GM12878 (cell line): ENCODE measurements around the gene ZNF396. TPM values are rescaled to one million over a fixed set of nuclear protein-coding genes. Genes with fewer than 3 reads are reported as not detected.

Experiments used
- ATAC-seq: fragments of 200-7000 bp; cut with Tn5 transposase; 3 replicates; pipeline ENCODE4 v1.9.1; 2020; ENCODE audit warnings: mild to moderate bottlenecking, moderate library complexity
- BruUV-seq: library from RNA; stranded (reverse); fragments of 400-500 nt; replicated peaks from 2 replicates; lab custom pipeline; 2021; lab: Mats Ljungman, UMichigan
- CTCF ChIA-PET: fragments of 300-600 bp; sonication (Branson Sonifier 250); formaldehyde crosslinking; extraction: SDS; loops from one replicate; lab custom pipeline; 2021; ENCODE audit warnings: inconsistent platforms; lab: Yijun Ruan, JAX
- POLR2A ChIA-PET: fragments of 350-600 bp; formaldehyde crosslinking; extraction: SDS; loops from one replicate; lab custom pipeline; 2021; ENCODE audit warnings: inconsistent platforms; lab: Charles Lee
- RAD21 ChIA-PET: fragments of 300-600 bp; sonication (Branson Sonifier 250); formaldehyde crosslinking; loops from one replicate; lab custom pipeline; 2023; ENCODE audit warnings: antibody characterized with exemption; ENCODE audit not compliant: unreplicated experiment; lab: Charles Lee
- SMC1A ChIA-PET: fragments of 300-600 bp; sonication (Branson Sonifier 250); formaldehyde crosslinking; loops from one replicate; lab custom pipeline; 2023; ENCODE audit not compliant: unreplicated experiment, uncharacterized antibody; lab: Charles Lee
- DNase-seq: peaks from one replicate; pipeline ENCODE4 v3.0.0-alpha.2; 2011; ENCODE audit warnings: low read depth, low spot score
- FAIRE-seq: peaks from 3 replicates; lab custom pipeline; 2011; peaks lifted over from hg19 to GRCh38; lab: Jason Lieb, UNC
- H2AFZ ChIP-seq: 2 replicates; pipeline ENCODE4 v1.6.0; 2011; ENCODE audit warnings: low read depth, low read length, control low read depth; ENCODE audit not compliant: control insufficient read depth
- H3K27ac ChIP-seq: 2 replicates; pipeline ENCODE4 v1.5.1; 2011; ENCODE audit warnings: control low read depth; ENCODE audit not compliant: control insufficient read depth, insufficient read depth
- H3K27me3 ChIP-seq, 2 experiments: replicated peaks in 1 of 2; 2 replicates each; pipeline versions ENCODE4 v1.6.0 to v1.6.1; 2011; ENCODE audit warnings: low read length in 1 of 2; ENCODE audit not compliant: control insufficient read depth in 2 of 2, insufficient read depth in 2 of 2
- H3K36me3 ChIP-seq, 2 experiments: 2 replicates each; pipeline ENCODE4 v1.5.1; 2011; ENCODE audit warnings: low read length in 1 of 2; ENCODE audit not compliant: control insufficient read depth in 2 of 2, insufficient read depth in 2 of 2
- H3K4me1 ChIP-seq: 2 replicates; pipeline ENCODE4 v1.6.1; 2011; ENCODE audit warnings: mild to moderate bottlenecking, low read length, moderate library complexity, mixed read lengths; ENCODE audit not compliant: control insufficient read depth, insufficient read depth
- H3K4me2 ChIP-seq: 2 replicates; pipeline ENCODE4 v1.6.0; 2011; ENCODE audit warnings: control low read depth; ENCODE audit not compliant: control insufficient read depth, insufficient read depth
- H3K4me3 ChIP-seq: fragments of 200-600 bp; sonication (generic); 2 replicates; pipeline ENCODE4 v1.5.1; 2016
- H3K79me2 ChIP-seq: 2 replicates; pipeline ENCODE4 v1.6.0; 2011; ENCODE audit warnings: low read length; ENCODE audit not compliant: control insufficient read depth, insufficient read depth
- H3K9ac ChIP-seq: 2 replicates; pipeline ENCODE4 v1.8.0; 2011; ENCODE audit warnings: low read length, control low read depth, mixed read lengths; ENCODE audit not compliant: control insufficient read depth, insufficient read depth
- H3K9me3 ChIP-seq: replicated peaks from 3 replicates; pipeline ENCODE4 v1.5.1; 2011; ENCODE audit warnings: mild to moderate bottlenecking, low read length; ENCODE audit not compliant: control insufficient read depth, insufficient read depth
- H4K20me1 ChIP-seq: 2 replicates; pipeline ENCODE4 v1.6.0; 2011; ENCODE audit not compliant: control insufficient read depth, insufficient read depth
- EED ChIP-seq: sonication (generic); IDR thresholded peaks from 2 replicates; pipeline ENCODE4 v1.6.1; 2016; ENCODE audit warnings: antibody characterized with exemption, low read depth
- IRF4 ChIP-seq: IDR thresholded peaks from 2 replicates; pipeline ENCODE4 v1.6.1; 2011; ENCODE audit warnings: low read depth, low read length
- RAD21 ChIP-seq: IDR thresholded peaks from 2 replicates; pipeline ENCODE4 v1.6.1; 2011; ENCODE audit warnings: mild to moderate bottlenecking, low read depth, low read length, moderate library complexity; ENCODE audit not compliant: insufficient read depth
- RUNX3 ChIP-seq: IDR thresholded peaks from 2 replicates; pipeline ENCODE4 v1.6.1; 2012; ENCODE audit warnings: low read length, inconsistent platforms
- SMC3 ChIP-seq: IDR thresholded peaks from 2 replicates; pipeline ENCODE4 v1.6.1; 2011; ENCODE audit warnings: low read length, improper control_type of control experiment, borderline replicate concordance
- YY1 ChIP-seq: IDR thresholded peaks from 2 replicates; pipeline ENCODE4 v1.6.1; 2011; ENCODE audit warnings: low read depth, mild to moderate bottlenecking, low read length
- WGBS: methylation state at CpG from one replicate; pipeline ENCODE4 v1.1.6; 2016; ENCODE audit warnings: low lambda C conversion rate; ENCODE audit not compliant: insufficient replicate concordance, insufficient coverage; ENCODE audit errors: missing lambda C conversion rate; 5-methylcytosine and 5-hydroxymethylcytosine counted together
- in situ Hi-C: fragments of 300-500 bp; cut with MboI; formaldehyde crosslinking; loops from 9 replicates; pipeline ENCODE4 v1.14.3; 2018; ENCODE audit warnings: mixed read lengths
- intact Hi-C: fragments of 100-400 bp; cut with micrococcal nuclease; formaldehyde crosslinking; loops from one replicate; pipeline ENCODE4 v1.14.2; 2022; ENCODE audit not compliant: unreplicated experiment
- polyA plus RNA-seq, 11 experiments: library from polyadenylated mRNA; depleted of rRNA in 4 of 11; unstranded in 6 of 11; stranded (reverse) in 5 of 11; fragments of >200 nt; fragmentation: Nextera tagmentation in 4 of 11; fragmentation: Illumina TruSeq in 1 of 11; extraction: Ambion mirVana in 4 of 11; extraction: Trizol in 1 of 11; gene quantifications; 1 replicate in 1 of 11; 2 replicates in 10 of 11; pipeline versions ENCODE4 v1.2.1 to v1.2.3, GENCODE V29; 2011 to 2016; ENCODE audit warnings: inconsistent platforms in 2 of 11, missing spikeins in 2 of 11, low read depth in 1 of 11
- total RNA-seq, 4 experiments: library from RNA; depleted of rRNA in 3 of 4; stranded (reverse); fragments of >200 nt in 3 of 4; fragmentation: Illumina TruSeq in 1 of 4; extraction: Trizol in 1 of 4; gene quantifications; 2 replicates each; pipeline versions ENCODE4 v1.2.1 to v1.2.3, GENCODE V29; 2013 to 2021
- TF ChIP-seq, protein P1 (sequence below), 3 experiments: IDR thresholded peaks in 2 of 3; conservative IDR thresholded peaks in 1 of 3; 2 replicates each; pipeline ENCODE4 v1.5.1; 2011; ENCODE audit warnings: low read depth in 3 of 3, low read length in 3 of 3, mild to moderate bottlenecking in 3 of 3, control low read depth in 2 of 3, moderate library complexity in 2 of 3, inconsistent platforms in 1 of 3, mixed read lengths in 1 of 3; ENCODE audit not compliant: control insufficient read depth in 2 of 3, insufficient read depth in 1 of 3; ENCODE audit errors: extremely low read depth in 1 of 3
- TF ChIP-seq, protein P2 (sequence below): fragments of 450-650 bp; IDR thresholded peaks from 2 replicates; pipeline ENCODE4 v1.6.1; 2016; ENCODE audit warnings: mild to moderate bottlenecking
- TF ChIP-seq, protein P3 (sequence below): IDR thresholded peaks from 2 replicates; pipeline ENCODE4 v1.6.1; 2011; ENCODE audit warnings: borderline replicate concordance, low read depth, mild to moderate bottlenecking, moderate library complexity, mixed read lengths, low read length; ENCODE audit not compliant: insufficient read depth; ENCODE audit errors: extremely low read length

Gene ZNF396
- total and polyA plus RNA-seq, 10 of the 15 experiments (the other 5 are each of a cell fraction or from before 2014, with no cell fraction given), result 0.14 to 0.79 (median 0.47) TPM

DNA sequence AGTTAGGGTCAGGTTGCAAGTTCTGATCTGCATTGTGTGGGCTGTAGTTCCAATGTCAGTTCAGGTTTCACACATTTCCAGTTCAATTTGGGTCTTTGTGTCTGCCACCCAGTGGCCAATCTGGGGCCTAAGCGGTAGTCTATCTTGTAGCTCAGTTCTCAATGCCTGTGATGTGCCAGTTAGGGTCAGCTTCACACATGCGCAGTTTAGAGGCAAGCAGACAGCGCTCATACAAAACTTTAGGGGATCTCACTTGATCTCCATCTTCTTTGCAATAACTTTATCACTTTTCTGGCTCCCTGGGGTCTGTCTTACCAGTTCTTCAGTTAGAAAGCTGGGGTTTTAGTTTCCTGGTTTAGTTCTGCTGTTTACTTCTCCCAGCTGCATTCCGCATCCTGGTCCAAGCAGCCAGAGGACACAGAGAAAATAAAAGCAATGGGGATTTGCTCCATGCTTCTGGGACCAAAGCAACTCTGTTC lies 22.0 kb downstream of the ZNF396 start:
- Histone ChIP-seq H4K20me1 (no peaks in the 10 kb centered on the region), H3K4me2 (no peak overlapping the region), H3K36me3 (no peaks in the 10 kb centered on the region), H3K27ac (no peak overlapping the region), H2AFZ (peak overlapping the region; percentile 79), H3K9me3 (no peaks in the 10 kb centered on the region; the same call in 2 of the 3 replicates), H3K9ac (no peak overlapping the region), H3K4me1 (no peaks in the 10 kb centered on the region), H3K4me3 (no peak overlapping the region), H3K79me2 (no peaks in the 10 kb centered on the region), H3K27me3 (no peaks in the 10 kb centered on the region)
- TF ChIP-seq RAD21, result peak; percentile 67
- 0 out of 2 replicates have a peak, but pooled peaks have one; percentile 24 for TF ChIP-seq IRF4
- no peak for TF ChIP-seq EED
- peak; percentile 61 for TF ChIP-seq YY1
- TF ChIP-seq, protein P1, sequence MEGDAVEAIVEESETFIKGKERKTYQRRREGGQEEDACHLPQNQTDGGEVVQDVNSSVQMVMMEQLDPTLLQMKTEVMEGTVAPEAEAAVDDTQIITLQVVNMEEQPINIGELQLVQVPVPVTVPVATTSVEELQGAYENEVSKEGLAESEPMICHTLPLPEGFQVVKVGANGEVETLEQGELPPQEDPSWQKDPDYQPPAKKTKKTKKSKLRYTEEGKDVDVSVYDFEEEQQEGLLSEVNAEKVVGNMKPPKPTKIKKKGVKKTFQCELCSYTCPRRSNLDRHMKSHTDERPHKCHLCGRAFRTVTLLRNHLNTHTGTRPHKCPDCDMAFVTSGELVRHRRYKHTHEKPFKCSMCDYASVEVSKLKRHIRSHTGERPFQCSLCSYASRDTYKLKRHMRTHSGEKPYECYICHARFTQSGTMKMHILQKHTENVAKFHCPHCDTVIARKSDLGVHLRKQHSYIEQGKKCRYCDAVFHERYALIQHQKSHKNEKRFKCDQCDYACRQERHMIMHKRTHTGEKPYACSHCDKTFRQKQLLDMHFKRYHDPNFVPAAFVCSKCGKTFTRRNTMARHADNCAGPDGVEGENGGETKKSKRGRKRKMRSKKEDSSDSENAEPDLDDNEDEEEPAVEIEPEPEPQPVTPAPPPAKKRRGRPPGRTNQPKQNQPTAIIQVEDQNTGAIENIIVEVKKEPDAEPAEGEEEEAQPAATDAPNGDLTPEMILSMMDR (IDR thresholded peaks at IDR 0.05 in 2 of 3, conservative IDR thresholded peaks at IDR 0.05 in 1 of 3; ENCODE audit: control insufficient read depth in 2 of 3, extremely low read depth in 1 of 3, insufficient read depth in 1 of 3, low read depth in 3 of 3, low read length in 3 of 3), result peak; percentile 73 to 76 (median 76)
- TF ChIP-seq, protein P2, sequence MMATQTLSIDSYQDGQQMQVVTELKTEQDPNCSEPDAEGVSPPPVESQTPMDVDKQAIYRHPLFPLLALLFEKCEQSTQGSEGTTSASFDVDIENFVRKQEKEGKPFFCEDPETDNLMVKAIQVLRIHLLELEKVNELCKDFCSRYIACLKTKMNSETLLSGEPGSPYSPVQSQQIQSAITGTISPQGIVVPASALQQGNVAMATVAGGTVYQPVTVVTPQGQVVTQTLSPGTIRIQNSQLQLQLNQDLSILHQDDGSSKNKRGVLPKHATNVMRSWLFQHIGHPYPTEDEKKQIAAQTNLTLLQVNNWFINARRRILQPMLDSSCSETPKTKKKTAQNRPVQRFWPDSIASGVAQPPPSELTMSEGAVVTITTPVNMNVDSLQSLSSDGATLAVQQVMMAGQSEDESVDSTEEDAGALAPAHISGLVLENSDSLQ, result 0 out of 2 replicates have a peak, but pooled peaks have one; percentile 19
- TF ChIP-seq SMC3, result peak; percentile 86; the same call in 1 of the 2 replicates
- TF ChIP-seq, protein P3, sequence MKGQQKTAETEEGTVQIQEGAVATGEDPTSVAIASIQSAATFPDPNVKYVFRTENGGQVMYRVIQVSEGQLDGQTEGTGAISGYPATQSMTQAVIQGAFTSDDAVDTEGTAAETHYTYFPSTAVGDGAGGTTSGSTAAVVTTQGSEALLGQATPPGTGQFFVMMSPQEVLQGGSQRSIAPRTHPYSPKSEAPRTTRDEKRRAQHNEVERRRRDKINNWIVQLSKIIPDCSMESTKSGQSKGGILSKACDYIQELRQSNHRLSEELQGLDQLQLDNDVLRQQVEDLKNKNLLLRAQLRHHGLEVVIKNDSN, result no peak
- 0 out of 2 replicates have a peak, but pooled peaks have one; percentile 9 for TF ChIP-seq RUNX3
- ChIA-PET SMC1A (interaction anchor here (0.5 to 2.3 kb wide), 15 partner anchors 10 to 931 kb away, joined by 3 to 23 read pairs (median 4); partner anchors contain the start of genes ZNF24 and ZSCAN30), CTCF (interaction anchor here (0.6 to 3.2 kb wide), 16 partner anchors 10 to 765 kb away, joined by 3 to 65 read pairs (median 4); partner anchors contain the start of genes MAPRE2, ZNF24 and ZNF397), POLR2A (interaction anchor here (0.5 to 1.0 kb wide), 2 partner anchors 115 to 119 kb away, joined by 3 to 4 read pairs; no protein-coding TSS in a partner anchor), RAD21 (interaction anchor here (0.6 to 1.8 kb wide), 14 partner anchors 9 to 595 kb away, joined by 3 to 22 read pairs (median 4); partner anchors contain the start of gene ZNF24)
- peak; percentile 99 for FAIRE-seq
- in situ Hi-C loops (no loop called here), intact Hi-C loops (loop anchor here (1.0 to 5.0 kb wide), 3 partner anchors 124 to 349 kb away; no protein-coding TSS in a partner anchor)
- 26% methylated on average over 4 of the region's 4 CpGs for WGBS
- no peak for DNase-seq
- no TSS peak for BruUV-seq
- ATAC-seq, result peak; percentile 100
